HG02970 (cell line): ENCODE results near the gene PHACTR2.
"Not testable (repeated sequence)": the region's sequence is repeated elsewhere in the genome, so short reads cannot be mapped to it uniquely, and the experiment has no call there.

Experiments used
- ATAC-seq: cut with Tn5 transposase; IDR thresholded peaks from one replicate; pipeline ENCODE4 v1.9.1; 2021; ENCODE audit warnings: mild to moderate bottlenecking, moderate library complexity, moderate number of reproducible peaks; ENCODE audit not compliant: unreplicated experiment, low FRiP score

Gene PHACTR2

DNA sequence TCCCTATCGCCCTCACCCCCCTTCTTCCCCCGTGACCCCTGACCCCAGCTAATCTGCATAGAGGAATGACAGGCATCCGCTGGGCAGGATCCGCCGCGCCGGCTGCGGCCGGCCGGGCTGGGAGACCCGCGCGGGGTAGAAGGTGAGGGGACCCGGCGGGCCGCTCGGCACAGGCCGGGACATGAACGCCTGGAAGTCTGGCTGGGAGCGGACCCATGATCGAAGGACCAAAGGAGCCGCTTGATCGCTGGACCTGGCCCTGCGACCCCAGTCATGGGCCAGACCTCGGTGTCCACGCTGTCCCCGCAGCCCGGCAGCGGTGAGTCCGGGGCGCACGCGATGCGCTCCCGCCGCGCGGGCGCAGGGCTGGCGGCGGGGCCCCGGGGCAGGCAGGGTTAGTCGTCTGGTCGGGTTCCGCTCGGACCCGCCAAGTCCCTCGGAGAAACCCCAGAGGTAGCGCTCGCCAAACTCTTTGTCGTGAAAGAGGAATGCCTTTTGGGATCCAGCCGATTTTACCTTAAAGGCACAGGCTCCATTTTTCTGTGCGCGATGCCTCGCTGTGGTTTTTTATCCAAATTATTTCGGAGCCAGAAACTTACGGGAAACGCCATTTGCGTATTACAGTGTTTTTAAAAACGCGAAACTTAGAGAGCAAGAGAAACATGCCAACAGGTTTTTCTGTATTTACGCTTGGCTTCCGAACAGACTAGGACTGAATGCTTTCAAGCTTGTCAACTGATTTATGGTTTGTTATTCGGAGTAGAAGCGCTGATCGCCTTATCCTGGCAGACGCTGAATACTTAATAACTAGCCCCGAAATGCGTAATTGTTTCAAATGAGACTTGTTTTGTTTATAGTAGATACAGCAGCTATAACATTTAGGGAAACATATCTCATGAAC lies at the start of gene PHACTR2:
Gene PHACTR2, plus strand, starts transcription at position 75 of the 901 bp plus-strand sequence. Its CDS starts 199 bp downstream, at position 274.
- no peak for ATAC-seq

DNA sequence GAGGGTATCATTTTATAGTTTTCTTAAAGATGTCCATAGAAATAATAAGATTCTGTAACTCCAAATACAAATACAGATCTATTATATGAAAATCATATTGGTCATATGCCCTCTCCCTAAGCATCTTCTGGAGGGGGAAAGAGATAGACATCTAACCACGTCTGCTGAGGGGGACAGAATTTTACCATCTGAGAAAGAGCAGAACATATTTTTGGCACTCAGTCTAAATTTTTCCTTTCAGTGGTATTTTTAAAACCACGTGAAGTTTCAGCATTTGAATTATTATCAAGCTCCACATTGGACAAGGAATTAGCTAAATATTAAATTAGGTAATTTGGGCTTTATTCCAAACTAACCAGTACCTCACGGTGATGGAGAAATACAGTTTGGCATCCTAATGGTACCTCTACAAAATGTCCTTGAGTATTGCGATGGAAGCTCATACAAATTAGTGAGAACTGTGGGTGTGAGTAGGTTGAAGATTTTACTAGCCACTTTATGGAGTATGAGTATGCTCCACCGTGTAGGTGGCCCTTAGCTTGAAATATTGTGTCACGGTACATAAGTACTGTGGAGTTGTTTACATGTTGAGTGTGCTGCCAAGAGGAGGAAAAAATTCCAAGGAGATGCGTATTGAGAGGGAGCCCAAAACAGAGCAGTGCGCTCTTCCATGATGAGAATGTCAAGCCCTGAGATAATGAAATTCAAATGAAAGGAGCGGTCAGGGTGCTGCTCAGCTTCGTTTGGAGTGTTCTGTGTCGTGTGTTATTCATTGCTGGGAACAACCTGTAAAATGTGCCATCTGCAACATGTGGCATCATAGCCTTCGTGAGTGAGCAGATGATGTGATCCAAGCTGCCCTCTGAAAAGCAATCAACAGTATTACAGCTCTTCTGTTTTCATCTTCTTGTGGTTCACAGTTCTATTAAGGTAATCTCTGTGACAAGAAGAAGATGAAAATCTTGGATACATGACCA lies 48.4 kb upstream of the PHACTR2 start:
- ATAC-seq = no peak

DNA sequence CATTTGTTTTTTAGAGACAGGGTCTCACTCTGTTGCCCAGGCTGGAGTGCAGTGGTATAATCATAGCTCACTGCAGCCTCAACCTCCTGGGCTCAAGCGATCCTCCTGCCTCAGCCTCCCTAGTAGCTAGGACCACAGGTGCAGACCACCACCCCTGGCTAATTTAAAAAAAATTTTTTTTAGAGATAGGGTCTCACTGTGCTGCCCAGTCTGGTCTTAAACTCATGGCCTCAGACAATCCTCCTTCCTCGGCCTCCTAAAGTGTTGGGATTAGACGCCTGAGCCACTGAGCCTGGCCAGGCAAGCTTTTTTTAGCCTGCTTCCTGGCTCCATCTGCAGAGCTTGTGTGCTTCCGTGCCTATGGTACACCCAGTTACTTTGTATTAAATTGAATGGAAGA lies 46.6 kb upstream of the PHACTR2 start:
- ATAC-seq = not testable (repeated sequence)

DNA sequence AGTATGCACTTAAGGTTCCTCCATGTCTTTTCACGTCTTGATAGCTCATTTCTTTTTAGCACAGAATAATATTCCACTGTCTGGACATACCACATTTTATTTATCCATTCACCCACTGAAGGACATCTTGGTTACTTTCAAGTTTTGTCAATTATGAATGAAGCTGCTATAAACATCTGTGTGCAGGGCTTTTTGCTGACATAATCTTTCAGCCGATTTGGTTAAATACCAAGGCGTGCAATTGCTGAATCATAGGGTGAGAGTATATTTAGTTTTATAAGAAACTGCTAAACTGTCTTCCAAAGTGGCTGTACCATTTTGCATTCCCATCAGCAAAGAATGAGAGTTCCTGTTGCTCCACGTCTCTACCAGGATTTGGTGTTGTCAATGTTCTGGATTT lies 44.9 kb upstream of the PHACTR2 start:
- no peak for ATAC-seq

DNA sequence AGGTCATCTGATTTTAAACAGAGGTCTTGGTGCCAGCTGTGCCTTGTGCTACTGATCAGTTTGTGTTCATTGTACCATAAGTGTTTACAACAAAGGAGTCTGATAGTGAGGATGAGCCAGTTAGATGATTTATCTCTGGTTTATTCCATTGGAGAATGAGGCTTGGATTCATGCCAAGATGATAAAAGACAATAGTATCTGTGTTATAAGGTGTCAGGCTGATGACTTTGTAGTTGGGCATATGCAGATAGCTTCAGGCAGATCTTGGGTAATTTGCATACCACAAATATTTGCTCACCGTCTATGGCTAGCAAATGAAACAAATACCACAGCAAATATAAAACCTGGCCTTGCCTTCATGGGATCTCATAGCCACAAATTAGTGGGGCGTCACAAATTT lies 43.3 kb upstream of the PHACTR2 start:
- no peak for ATAC-seq

DNA sequence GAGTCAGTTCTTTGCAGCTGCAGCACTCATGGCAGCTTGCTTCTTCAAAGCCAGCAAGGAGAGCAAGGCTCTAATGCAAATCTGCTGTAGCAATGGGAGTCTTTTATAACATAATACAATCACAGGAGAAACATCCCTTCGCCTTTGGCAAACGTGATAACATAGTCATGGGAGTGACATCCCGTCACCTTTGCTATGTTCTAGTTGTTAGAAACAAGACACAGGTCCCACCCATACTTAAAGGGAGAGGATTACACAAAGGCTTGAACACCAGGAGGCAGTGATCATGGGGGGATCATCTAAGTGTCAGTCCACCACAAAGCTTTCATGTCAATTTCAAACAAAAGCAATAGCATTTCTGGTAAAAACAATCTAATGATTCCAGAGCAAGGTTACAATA lies 40.1 kb upstream of the PHACTR2 start:
- ATAC-seq = no peak

DNA sequence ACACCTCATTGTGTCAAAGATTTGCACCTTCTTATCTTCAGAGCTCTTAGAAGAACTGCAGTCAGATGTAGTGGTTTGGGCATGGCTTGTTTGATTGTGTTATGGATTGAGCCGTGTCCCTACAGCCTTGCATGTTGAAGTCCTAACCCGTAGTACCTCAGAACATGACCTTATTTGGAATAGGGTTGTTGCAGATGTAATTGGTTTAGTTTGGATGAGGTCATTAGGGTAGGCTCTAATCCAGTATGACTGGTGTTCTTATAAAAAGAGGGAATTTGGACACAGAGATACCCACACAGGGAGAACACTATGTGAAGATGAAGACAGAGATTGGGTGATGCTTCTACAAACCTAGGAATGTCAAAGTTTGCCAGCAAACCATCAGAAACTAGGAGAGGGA lies 35.4 kb upstream of the PHACTR2 start:
- ATAC-seq = no peak

DNA sequence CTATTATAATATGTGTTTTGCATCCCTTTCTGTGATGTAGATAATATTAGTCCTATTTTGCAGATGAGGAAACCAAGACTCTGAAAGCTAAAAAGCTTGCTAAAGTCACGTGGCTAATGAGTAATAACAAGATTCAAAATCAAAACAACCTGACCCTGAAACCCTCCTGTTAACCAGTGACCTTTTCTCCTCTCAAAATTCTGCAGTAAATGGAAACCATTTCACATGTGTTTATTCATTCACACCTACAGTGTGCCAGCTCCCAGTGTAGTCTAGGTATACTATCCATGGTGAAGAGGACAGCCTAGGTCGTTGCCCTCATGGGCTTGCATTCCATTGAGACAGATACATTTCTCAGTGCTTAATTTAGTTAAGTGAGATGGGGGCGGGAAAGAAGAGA lies 30.6 kb upstream of the PHACTR2 start:
- ATAC-seq = no peak

DNA sequence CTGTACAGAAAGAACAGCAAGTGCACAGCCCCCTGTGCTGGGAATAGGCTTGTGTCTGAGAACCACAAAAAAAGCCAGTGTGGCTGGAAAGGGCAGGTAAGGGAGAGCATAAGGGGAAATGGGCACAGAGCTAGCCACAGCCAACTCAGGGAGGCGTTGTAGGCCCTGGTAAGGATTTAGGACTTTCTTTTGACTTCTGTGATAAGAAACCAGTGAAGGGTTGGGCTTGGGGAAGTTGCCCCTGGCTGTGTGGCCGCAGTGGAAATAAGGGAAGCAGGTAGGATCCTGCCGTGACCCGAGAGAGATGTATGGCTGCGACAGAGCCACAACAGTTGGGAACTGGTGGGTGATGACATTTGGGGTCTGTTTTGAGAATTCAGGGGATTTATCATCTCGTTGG lies 30.0 kb upstream of the PHACTR2 start:
- ATAC-seq = no peak

DNA sequence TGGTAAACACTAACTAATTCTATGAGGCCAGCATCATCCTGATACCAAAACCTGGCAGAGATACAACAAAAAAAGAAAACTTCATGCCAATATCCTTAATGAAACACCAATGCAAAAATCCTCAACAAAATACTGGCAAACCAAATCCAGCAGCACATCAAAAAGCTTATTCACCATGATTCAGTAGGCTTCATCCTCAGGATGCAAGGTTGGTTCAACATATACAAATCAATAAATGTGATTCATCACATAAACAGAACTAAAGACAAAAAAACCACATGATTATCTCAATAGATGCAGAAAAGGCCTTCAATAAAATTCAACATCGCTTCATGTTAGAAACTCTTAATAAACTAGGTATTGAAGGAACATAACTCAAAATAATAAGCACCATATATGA lies 28.4 kb upstream of the PHACTR2 start:
- ATAC-seq = not testable (repeated sequence)

DNA sequence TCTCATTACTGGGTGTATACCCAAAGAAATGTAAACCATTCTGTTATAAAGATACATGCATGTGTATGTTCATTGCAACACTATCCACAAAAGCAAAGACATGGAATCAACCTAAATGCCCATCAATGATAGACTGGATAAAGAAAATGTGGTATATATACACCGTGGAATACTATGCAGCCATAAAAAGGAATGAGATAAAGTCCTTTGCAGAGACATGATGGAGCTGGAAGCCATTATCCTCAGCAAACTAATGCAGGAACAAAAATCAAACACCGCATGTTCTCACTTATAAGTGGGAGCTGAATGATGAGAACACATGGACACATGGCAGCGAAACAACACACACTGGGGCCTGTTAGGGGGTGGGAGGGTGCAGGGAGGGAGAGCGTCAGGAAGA lies 26.4 kb upstream of the PHACTR2 start:
- not testable (repeated sequence) for ATAC-seq

DNA sequence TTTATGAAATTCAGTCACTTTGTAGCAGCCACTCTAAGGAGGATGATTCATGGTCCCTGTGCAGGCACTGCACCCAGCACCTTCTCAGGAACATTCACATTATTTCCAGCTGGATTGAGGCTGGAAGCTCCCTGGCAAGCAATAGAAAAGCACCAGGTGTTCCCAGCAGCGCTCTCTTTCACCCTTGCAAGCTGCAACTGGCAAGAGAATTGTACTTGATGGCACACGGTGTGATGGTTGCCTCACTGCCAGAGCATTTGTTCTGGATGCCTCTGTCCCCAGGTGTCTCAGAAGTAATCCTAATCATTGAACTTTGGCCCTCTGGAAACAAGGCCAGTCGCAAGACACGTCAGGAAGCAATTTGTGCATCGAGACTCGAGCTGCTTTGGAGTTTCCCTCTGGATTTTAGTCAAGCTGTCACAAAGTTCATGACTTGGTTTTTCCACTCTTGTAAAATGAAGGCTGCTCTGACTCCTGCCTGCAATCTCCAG lies 24.9 kb upstream of the PHACTR2 start:
- no peak for ATAC-seq

DNA sequence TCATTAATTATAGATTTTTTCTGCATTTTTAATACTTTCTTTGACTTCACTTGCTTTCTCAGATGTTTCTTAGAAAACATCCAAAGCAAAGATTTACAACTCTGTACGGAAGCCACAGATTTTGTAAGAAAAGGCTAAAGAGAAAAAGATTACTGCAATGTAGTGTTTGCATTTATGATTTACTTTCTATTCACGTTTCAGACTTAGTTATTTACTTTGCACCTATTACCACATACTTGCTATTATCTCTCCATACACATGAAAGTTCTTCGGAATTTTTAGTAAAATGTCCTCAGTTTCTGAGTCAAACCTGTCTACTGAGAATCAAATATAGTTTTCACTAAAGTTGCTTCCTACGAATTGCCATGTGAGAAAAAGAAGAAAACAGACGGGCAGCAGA lies 22.2 kb upstream of the PHACTR2 start:
- ATAC-seq = no peak

DNA sequence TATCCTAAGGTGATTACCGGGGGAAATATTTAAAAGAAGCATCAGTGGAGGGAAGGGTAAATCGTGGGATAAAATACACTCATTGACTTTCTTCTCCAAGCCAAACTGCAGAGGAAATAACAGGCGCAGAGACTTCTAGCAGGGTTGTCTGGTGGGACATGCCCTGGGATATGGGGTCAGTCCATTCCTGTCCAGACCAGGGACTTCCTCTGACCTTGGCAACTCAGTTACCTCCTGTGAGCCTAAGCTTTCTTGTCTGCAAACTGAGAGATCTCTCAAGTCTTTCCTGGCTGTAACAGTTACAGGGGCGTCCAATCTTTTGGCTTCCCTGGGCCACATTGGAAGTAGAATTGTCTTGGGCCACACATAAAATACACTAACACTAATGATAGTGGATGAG lies 21.7 kb upstream of the PHACTR2 start:
- ATAC-seq = no peak

DNA sequence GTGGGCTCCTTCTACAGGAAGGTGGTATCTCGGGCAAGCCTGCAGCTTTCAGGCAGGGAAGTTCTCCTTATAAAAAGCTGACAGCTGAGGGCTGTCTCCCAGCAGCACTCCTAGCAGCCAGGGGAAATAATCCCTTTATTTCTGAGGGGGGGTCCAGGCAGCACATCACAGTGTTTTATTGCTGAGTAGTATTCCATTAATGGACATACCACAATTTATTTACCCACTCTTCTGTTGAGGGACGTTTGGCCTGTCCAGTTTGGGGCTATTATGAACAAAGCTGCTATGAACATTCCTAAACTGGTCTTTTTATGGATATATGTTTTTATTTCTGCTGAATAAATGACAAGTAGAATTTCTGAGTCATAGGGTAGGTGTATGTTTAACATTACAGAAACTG lies 20.0 kb upstream of the PHACTR2 start:
- ATAC-seq = no peak

DNA sequence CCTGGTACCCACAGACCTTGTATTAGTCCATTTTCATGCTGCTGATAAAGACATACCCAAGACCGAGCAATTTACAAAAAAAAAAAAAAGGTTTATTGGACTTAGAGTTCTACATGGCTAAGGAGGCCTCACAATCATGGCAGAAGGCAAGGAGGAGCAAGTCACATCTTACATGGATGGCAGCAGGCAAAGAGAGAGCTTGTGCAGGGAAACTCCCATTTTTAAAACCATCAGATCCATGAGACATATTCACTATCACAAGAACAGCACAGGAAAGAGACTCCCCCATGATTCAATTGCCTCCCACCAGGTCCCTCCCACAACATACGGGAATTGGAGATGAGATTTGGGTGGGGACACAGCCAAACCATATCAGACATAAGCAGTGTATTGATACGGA lies 17.6 kb upstream of the PHACTR2 start:
- ATAC-seq = not testable (repeated sequence)

DNA sequence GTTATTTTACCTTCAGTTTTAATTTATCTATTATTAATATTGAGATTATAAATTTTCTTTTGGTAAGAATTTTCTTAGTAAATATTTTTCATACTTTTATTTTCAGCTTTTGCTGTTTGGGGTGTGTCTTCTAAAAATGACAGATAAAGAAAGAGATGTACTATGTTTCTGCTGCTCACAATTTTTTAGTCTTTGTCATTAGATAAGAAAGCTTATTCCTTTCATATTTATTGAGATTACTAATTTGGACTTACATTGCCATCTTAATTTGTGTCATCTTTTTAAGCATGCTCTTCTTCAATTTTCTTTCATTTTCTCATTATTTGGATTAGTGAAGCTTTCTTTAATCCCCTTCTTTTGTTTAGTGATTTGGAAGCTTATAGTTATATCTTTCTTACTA lies 13.6 kb upstream of the PHACTR2 start:
- no peak for ATAC-seq

DNA sequence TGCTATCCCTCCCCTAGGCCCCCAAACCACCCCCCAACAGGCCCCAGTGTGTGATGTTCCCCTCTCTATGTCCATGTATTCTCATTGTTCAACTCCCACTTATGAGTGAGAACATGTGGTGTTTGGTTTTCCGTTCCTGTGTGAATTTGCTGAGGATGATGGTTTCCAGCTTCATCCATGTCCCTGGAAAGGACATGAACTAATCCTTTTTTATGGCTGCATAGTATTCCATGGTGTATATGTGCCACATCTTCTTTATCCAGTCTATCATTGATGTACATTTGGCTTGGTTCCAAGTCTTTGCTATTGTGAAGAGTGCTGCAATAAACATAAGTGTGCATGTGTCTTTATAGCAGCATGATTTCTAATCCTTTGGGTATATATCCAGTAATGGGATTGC lies 11.8 kb upstream of the PHACTR2 start:
- ATAC-seq = not testable (repeated sequence)

DNA sequence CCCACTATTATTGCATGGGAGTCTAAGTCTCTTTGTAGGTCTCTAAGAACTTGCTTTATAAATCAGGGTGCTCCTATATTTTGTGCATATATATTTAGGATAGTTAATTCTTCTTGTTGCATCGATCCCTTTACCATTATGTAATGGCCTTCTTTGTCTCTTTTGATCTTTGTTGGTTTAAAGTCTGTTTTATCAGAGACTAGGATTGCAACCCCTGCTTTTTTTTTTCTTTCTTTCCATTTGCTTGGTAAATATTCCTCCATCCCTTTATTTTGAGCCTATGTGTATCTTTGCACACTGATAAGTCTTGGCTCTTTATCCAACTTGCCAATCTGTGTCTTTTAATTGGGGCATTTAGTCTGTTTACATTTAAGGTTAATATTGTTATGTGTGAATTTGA lies 8.3 kb upstream of the PHACTR2 start:
- not testable (repeated sequence) for ATAC-seq

DNA sequence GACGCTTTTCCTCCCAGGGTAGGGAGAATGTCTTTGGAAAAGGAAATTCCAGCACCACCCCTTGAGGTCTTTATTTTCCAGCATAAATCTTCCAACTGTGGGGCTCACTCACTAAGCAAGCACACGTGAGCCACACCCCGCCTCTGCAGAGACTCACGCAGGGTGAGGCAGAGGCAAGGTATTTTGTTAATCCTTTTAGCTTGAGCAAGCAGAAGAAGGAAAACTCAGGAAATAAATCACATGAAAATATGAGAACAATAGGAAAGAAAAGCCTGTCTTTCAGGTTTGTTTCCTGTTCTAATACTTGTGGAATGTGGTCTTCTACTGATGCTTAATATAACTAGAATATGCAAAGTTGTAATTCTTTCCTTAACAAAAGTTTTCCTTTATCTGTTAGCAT lies 4.1 kb upstream of the PHACTR2 start:
- no peak for ATAC-seq
